Thymus (tissue), 11 donors: ENCODE results near the gene B3GNT5. TPM values are rescaled to one million over a fixed set of nuclear protein-coding genes. Genes with fewer than 3 reads are reported as not detected.
"Not testable (repeated sequence)": the region's sequence is repeated elsewhere in the genome, so short reads cannot be mapped to it uniquely, and the experiment has no call there.

ENCODE experiments used
- DNase-seq, 9 donors: peaks; one replicate each; pipeline ENCODE4 v3.0.0-alpha.2; 2013; ENCODE audit warnings: low spot score in 9 of 9, low read depth in 6 of 9, missing footprints in 1 of 9
- H3K27ac ChIP-seq, 2 donors: one replicate each; pipeline ENCODE4 v1.5.1; 2013; ENCODE audit warnings: control low read depth in 1 of 2, low read depth in 1 of 2, low read length in 1 of 2, mild to moderate bottlenecking in 1 of 2, moderate library complexity in 1 of 2
- H3K27me3 ChIP-seq, 2 donors: one replicate each; pipeline ENCODE4 v1.5.1; 2013; ENCODE audit warnings: low read length in 1 of 2; ENCODE audit not compliant: control insufficient read depth in 2 of 2, insufficient read depth in 1 of 2
- H3K36me3 ChIP-seq, 2 donors: one replicate each; pipeline ENCODE4 v1.5.1; 2013; ENCODE audit warnings: low read length in 1 of 2, mild to moderate bottlenecking in 1 of 2, moderate library complexity in 1 of 2; ENCODE audit not compliant: control insufficient read depth in 2 of 2, insufficient read depth in 2 of 2
- H3K4me1 ChIP-seq, 2 donors: one replicate each; pipeline ENCODE4 v1.5.1; 2013; ENCODE audit warnings: low read length in 2 of 2; ENCODE audit not compliant: control insufficient read depth in 2 of 2, insufficient read depth in 2 of 2
- H3K4me3 ChIP-seq, 2 donors: one replicate each; pipeline ENCODE4 v1.5.1; 2013; ENCODE audit warnings: low read length in 2 of 2, control low read depth in 1 of 2, mild to moderate bottlenecking in 1 of 2
- H3K9me3 ChIP-seq, 2 donors: one replicate each; pipeline ENCODE4 v1.5.1; 2013; ENCODE audit warnings: low read length in 1 of 2, mild to moderate bottlenecking in 1 of 2; ENCODE audit not compliant: control insufficient read depth in 2 of 2, insufficient read depth in 1 of 2
- WGBS: extraction: QIAGEN DNeasy Blood & Tissue Kit; methylation state at CpG from one replicate; pipeline ENCODE4 v1.1.7; 2013; 5-methylcytosine and 5-hydroxymethylcytosine counted together
- polyA plus RNA-seq: library from polyadenylated mRNA; stranded (reverse); fragments of 200-250 nt; gene quantifications from one replicate; pipeline ENCODE4 v1.2.3, GENCODE V29; 2013
- total RNA-seq: library from RNA; stranded (reverse); fragments of 120-200 nt; gene quantifications from one replicate; pipeline ENCODE4 v1.2.4, GENCODE V29; 2013
- donor health status: healthy.

Gene B3GNT5
- total and polyA plus RNA-seq, 2 donors, result 1.7 to 10.5 TPM

DNA sequence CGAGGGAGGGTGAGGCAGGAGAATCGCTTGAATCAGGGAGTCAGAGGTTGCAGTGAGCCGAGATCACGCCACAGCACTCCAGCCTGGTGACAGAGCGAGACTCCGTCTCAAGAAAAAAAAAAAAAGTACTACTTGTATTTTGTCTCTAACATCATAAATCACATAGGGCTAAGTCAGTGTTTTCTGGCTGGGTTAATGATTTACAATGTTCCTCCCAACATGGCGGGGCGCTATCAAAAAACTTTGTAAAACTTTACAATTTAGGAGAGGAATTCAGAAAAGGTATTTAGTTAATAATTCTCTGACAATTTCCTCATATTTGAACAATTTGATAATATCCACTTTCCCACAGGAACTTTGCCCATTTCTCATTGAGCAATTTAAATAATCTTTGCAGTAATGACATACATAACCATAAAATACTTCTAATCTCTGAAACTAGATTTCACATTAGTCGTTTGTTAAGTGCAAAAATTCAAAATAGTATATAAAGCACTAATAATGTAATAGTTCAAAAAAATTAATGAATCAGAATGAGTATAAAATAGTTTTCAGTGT, 26.6 kb upstream of the B3GNT5 start:
- Histone ChIP-seq H3K36me3 (no peaks in the 10 kb centered on the region), H3K9me3 (no peaks in the 10 kb centered on the region), H3K27ac (no peak overlapping the region), H3K4me1 (peaks cover 3 to 8% of the 10 kb centered on the region in 2 donors), H3K4me3 (no peak overlapping the region), H3K27me3 (no peaks in the 10 kb centered on the region)
- WGBS, result 94% methylated on average over 9 of the region's 9 CpGs
- no peak for DNase-seq

DNA sequence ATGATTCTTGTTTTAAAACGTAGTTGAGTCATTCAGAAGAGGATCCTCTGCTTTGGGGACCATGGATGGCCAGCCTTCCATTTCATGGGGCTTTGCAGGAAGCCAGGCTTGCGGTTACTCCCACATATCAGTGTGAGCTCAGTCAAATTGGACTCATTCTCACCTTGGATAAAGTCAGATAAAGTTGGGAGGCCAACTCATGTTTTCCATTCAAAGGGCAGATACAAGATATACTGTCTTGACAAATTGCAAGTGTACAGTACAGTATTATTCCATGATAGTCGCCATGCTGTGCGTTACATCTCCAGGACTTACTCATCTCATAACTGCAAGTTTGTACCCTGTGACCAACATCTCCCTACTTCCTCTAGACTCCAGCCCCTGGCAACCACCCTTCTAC, 25.5 kb upstream of the B3GNT5 start:
- Histone ChIP-seq H3K27ac (no peak overlapping the region), H3K9me3 (no peaks in the 10 kb centered on the region), H3K27me3 (no peaks in the 10 kb centered on the region), H3K4me1 (peaks cover 3 to 8% of the 10 kb centered on the region in 2 donors), H3K4me3 (no peak overlapping the region), H3K36me3 (no peaks in the 10 kb centered on the region)
- DNase-seq, result no peak
- WGBS, result 97% methylated on average over 4 of the region's 4 CpGs

DNA sequence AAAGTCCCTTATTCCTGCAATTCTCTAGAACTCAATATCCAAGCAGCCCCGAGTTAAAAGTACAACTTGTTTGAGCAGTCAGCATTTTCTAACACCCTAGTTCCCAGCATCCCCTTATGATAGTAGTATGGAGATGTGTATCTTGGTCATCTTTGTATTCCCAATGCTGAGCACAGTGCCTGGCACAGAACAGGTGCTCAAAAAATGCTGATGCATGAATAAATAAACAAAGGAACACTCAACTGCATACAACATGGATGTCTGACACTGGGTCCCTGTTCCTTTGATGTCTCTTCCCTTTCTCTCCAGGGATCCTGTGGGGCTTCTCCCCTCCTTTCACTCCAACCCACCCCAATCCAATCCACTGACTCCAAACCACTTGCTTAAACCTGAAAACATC, 23.9 kb upstream of the B3GNT5 start:
- H3K4me1 ChIP-seq, result peaks cover 3 to 8% of the 10 kb centered on the region in 2 donors
- no peak overlapping the region for H3K4me3 ChIP-seq
- H3K27me3 ChIP-seq, result no peaks in the 10 kb centered on the region
- DNase-seq, result no peak
- H3K9me3 ChIP-seq, result no peaks in the 10 kb centered on the region
- no peak overlapping the region for H3K27ac ChIP-seq
- H3K36me3 ChIP-seq, result no peaks in the 10 kb centered on the region
- WGBS, result 97% methylated on average over 1 of the region's 1 CpG

DNA sequence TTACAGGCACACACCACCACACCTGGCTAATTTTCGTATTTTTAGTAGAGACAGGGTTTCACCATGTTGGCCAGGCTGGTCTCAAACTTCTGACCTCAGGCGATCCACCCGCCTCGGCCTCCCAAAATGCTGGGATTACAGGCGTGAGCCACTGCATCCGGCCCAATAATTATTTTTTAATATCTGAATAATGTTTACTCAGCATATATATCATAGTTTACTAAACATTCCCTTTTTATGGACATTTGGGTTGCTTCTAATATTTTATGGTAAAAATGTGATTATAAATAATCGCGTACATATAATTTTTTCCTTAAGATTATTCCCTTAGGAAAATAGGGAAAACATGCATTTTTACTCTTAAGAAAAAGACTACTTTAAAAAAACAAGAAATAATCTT, 22.8 kb upstream of the B3GNT5 start:
- not testable (repeated sequence) for DNase-seq, H3K9me3 ChIP-seq, H3K27me3 ChIP-seq, H3K4me1 ChIP-seq, H3K4me3 ChIP-seq, H3K36me3 ChIP-seq, H3K27ac ChIP-seq
- WGBS, result 96% methylated on average over 8 of the region's 8 CpGs

DNA sequence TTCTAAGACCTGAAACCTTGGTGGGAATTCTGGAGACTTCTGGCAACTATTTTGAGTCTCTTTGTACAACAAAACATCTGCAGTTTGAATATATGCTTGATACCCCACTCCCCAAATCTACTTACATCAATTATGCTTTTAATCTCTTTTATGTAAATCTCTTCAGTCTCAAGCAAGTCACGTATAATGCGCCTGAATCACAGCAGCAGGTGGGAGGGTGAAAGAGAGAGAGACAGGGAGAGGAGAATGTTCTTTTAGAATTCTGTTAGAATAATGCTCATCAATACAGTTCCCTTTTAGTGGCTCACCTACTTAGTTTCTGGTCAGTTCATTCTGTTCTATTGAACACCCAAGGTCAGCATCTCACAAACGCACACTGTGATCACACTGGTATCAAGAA, 22.2 kb upstream of the B3GNT5 start:
- H3K27ac ChIP-seq, result no peak overlapping the region
- WGBS, result 97% methylated on average over 3 of the region's 3 CpGs
- no peaks in the 10 kb centered on the region for H3K27me3 ChIP-seq
- H3K4me1 ChIP-seq, result no peaks in the 10 kb centered on the region
- H3K36me3 ChIP-seq, result no peaks in the 10 kb centered on the region
- H3K9me3 ChIP-seq, result no peaks in the 10 kb centered on the region
- H3K4me3 ChIP-seq, result no peak overlapping the region
- no peak for DNase-seq

DNA sequence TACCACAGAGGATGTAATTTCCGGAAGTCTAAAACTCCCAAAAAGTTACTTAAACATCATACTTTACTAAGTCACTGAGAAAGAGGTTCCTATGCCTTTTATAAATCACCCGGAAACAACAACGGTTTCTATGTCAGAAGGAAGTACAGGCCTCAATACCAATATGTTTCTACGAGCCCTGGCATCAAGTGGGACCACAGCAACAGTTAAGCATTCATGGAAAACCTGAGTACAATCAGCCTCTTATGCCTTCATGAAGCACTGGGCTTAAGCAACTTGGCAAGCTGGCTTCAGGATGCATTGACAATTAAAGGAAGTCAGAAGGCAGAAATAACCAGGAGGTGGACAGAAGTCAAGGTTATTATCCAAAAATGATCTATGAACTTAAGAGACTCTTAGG, 19.1 kb upstream of the B3GNT5 start:
- Histone ChIP-seq H3K27ac (no peak overlapping the region), H3K27me3 (no peaks in the 10 kb centered on the region), H3K4me1 (no peaks in the 10 kb centered on the region), H3K9me3 (no peaks in the 10 kb centered on the region), H3K4me3 (no peak overlapping the region), H3K36me3 (no peaks in the 10 kb centered on the region)
- DNase-seq, result no peak
- WGBS, result 41% methylated on average over 4 of the region's 4 CpGs

DNA sequence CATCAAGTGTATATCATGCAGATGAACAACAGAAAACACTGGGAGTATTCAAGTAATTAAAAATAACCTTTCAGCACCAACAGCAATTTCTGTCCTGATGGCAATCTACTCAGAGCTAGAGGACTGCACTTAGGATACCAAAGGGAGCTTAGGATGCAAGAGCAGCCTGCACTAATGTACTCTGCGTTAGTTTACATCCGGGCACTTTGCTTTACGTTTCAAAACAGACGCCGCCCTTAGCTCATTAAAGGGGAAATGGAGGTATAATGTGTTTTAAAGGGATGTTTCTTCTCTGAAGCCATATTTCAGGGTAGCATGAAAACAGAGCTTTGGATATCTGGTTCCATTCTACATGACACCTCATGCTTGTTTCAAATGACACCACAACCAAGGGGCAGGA, 14.0 kb upstream of the B3GNT5 start:
- H3K4me1 ChIP-seq, result no peaks in the 10 kb centered on the region
- no peaks in the 10 kb centered on the region for H3K36me3 ChIP-seq
- H3K9me3 ChIP-seq, result peaks cover 0 to 8% of the 10 kb centered on the region in 2 donors
- H3K27me3 ChIP-seq, result no peaks in the 10 kb centered on the region
- H3K27ac ChIP-seq, result no peak overlapping the region
- WGBS, result 95% methylated on average over 5 of the region's 5 CpGs
- DNase-seq, result no peak
- H3K4me3 ChIP-seq, result no peak overlapping the region

DNA sequence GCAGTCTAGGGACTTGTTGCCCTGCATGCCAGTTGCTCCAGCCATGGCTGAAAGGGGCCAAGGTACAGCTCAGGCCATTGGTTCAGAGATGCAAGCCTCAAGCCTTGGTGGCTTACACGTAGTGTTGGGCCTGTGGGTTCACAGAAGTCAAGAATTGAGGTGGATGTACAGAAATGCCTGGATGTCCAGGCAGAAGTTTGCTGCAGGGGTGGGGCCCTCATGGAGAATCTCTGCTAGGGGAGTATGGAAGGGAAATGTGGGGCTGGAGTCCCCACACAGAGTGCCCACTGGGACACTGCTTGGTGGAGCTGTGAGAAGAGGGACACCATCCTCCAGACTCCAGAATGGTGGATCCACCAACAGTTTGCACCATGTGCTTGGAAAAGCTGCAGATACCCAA, 10.6 kb upstream of the B3GNT5 start:
- Histone ChIP-seq H3K4me3 (no peak overlapping the region), H3K4me1 (no peaks in the 10 kb centered on the region), H3K27ac (no peak overlapping the region), H3K27me3 (no peaks in the 10 kb centered on the region), H3K36me3 (no peaks in the 10 kb centered on the region), H3K9me3 (peaks cover 0 to 8% of the 10 kb centered on the region in 2 donors)
- WGBS, result 92% methylated on average over 1 of the region's 1 CpG
- DNase-seq, result no peak

DNA sequence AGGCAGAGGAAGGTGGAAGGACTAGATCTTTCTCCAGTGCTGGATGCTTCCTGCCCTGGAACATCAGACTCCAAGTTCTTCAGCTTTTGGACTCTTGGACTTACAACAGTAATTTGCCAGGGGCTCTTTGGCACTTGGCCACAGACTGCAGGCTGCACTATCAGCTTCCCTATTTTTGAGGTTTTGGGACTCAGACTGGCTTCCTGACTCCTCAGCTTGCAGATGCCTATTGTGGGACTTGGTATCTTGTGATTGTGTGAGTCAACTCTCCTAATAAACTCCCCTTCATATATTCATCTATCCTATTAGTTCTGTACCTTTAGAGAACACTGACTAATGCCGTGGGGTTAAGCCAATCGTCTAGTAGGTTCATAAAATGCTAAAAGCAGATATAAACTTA, 8.8 kb upstream of the B3GNT5 start:
- Histone ChIP-seq H3K27me3 (no peaks in the 10 kb centered on the region), H3K36me3 (no peaks in the 10 kb centered on the region), H3K4me3 (no peak overlapping the region), H3K4me1 (no peaks in the 10 kb centered on the region), H3K9me3 (peaks cover 0 to 8% of the 10 kb centered on the region in 2 donors), H3K27ac (no peak overlapping the region)
- no peak for DNase-seq
- WGBS, result 15% methylated on average over 2 of the region's 2 CpGs

DNA sequence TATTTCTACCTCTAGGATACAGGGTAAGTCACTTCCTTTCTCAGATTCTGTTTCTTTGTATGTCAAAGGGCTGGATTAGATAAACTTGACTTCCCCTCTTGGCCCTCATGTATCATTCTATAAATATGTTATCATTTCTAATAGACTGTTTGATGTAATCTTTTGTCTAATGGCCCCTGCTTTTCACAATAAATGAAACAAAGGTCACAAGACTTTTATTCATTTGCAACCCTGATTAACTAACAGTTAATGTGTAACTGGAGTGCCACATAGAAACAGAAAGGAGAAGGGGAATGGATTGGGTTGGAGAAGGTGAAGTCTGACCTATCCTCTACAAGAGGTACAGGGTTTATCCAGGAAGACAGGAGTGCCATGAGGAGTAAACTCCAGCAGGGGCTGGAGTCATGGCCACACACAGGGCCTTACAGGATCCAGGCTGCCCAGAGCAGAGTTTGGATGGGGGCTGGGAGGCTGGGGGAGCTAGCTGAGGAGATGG, 8.0 kb upstream of the B3GNT5 start:
- no peaks in the 10 kb centered on the region for H3K27me3 ChIP-seq
- DNase-seq, result no peak
- no peaks in the 10 kb centered on the region for H3K36me3 ChIP-seq
- H3K4me3 ChIP-seq, result no peak overlapping the region
- H3K27ac ChIP-seq, result no peak overlapping the region
- no peaks in the 10 kb centered on the region for H3K4me1 ChIP-seq
- H3K9me3 ChIP-seq, result peaks cover 0 to 8% of the 10 kb centered on the region in 2 donors
